K562 (cell line): ENCODE data around the gene KRT14. TPM values are rescaled to one million over a fixed set of nuclear protein-coding genes. Genes with fewer than 3 reads are reported as not detected.

Source experiments
- ATAC-seq: fragments of 200-7000 bp; cut with Tn5 transposase; 3 replicates; pipeline ENCODE4 v1.9.1; 2020; ENCODE audit warnings: moderate library complexity
- BruUV-seq: library from RNA; stranded (reverse); fragments of 400-500 nt; replicated peaks from 2 replicates; lab custom pipeline; 2021; lab: Mats Ljungman, UMichigan
- CTCF ChIA-PET: fragments of 300-600 bp; formaldehyde crosslinking; extraction: SDS; loops from one replicate; lab custom pipeline; 2021; ENCODE audit warnings: low intra/inter-chr PET ratio; lab: Yijun Ruan, JAX
- POLR2A ChIA-PET: fragments of 300-600, 350-650 bp; sonication (Branson Sonifier 250); formaldehyde crosslinking; extraction: SDS; loops from one replicate; lab custom pipeline; 2021; ENCODE audit warnings: antibody characterized with exemption, inconsistent platforms; lab: Yijun Ruan, JAX
- DNase-seq, 4 experiments: peaks; one replicate each; pipeline versions ENCODE4 v3.0.0 to v3.0.0-alpha.2; 2011 to 2018; ENCODE audit warnings: low spot score in 3 of 4, mixed read lengths in 3 of 4; ENCODE audit errors: extremely low read depth in 1 of 4
- FAIRE-seq: peaks from 2 replicates; lab custom pipeline; 2011; peaks lifted over from hg19 to GRCh38; lab: Jason Lieb, UNC
- H2AFZ ChIP-seq: 2 replicates; pipeline ENCODE4 v1.6.0; 2011; ENCODE audit warnings: low read depth, low read length, control low read depth, inconsistent platforms
- H3K27ac ChIP-seq: fragments of 200-600 bp; 3 replicates; pipeline ENCODE4 v1.8.0; 2011; ENCODE audit warnings: low read depth, mild to moderate bottlenecking, control low read depth, inconsistent platforms, low read length, moderate library complexity, mixed read lengths; ENCODE audit errors: extremely low read depth
- H3K27me3 ChIP-seq, 2 experiments: fragments of 300-600 bp in 1 of 2; 2 replicates in 1 of 2; 3 replicates in 1 of 2; pipeline versions ENCODE4 v1.6.0 to v1.8.0; 2011; ENCODE audit warnings: inconsistent platforms in 2 of 2, low read length in 2 of 2, mild to moderate bottlenecking in 1 of 2, mixed read lengths in 1 of 2, moderate library complexity in 1 of 2; ENCODE audit not compliant: control insufficient read depth in 2 of 2, insufficient read depth in 2 of 2
- H3K36me3 ChIP-seq: fragments of 300-600 bp; 3 replicates; pipeline ENCODE4 v1.8.0; 2011; ENCODE audit warnings: mild to moderate bottlenecking, low read length, inconsistent platforms; ENCODE audit not compliant: control insufficient read depth, insufficient read depth
- H3K4me1 ChIP-seq, 2 experiments: fragments of 200-600 bp in 1 of 2; replicated peaks in 1 of 2; 2 replicates in 1 of 2; 3 replicates in 1 of 2; pipeline versions ENCODE4 v1.5.1 to v1.8.0; 2011; ENCODE audit warnings: inconsistent platforms in 2 of 2, low read length in 2 of 2, mild to moderate bottlenecking in 1 of 2, mixed read lengths in 1 of 2, moderate library complexity in 1 of 2; ENCODE audit not compliant: control insufficient read depth in 2 of 2, insufficient read depth in 2 of 2
- H3K4me2 ChIP-seq: 2 replicates; pipeline ENCODE4 v1.6.1; 2011; ENCODE audit warnings: low read length, control low read depth, inconsistent platforms, mixed read lengths; ENCODE audit not compliant: insufficient read depth
- H3K4me3 ChIP-seq: fragments of 200-600 bp; sonication (generic), shearing (Covaris generic); 2 replicates; pipeline ENCODE4 v1.5.1; 2016; ENCODE audit warnings: control low read depth, inconsistent platforms
- H3K79me2 ChIP-seq: fragments of 200-600 bp; 3 replicates; pipeline ENCODE4 v1.8.0; 2011; ENCODE audit warnings: low read length, inconsistent platforms; ENCODE audit not compliant: control insufficient read depth, insufficient read depth
- H3K9ac ChIP-seq, 2 experiments: 2 replicates each; pipeline versions ENCODE4 v1.6.0 to v1.6.1; 2011; ENCODE audit warnings: low read depth in 2 of 2, low read length in 2 of 2, control low read depth in 1 of 2, inconsistent platforms in 1 of 2, mild to moderate bottlenecking in 1 of 2, mixed read lengths in 1 of 2; ENCODE audit not compliant: insufficient read depth in 1 of 2
- H3K9me1 ChIP-seq: one replicate; pipeline ENCODE4 v1.6.0; 2011; ENCODE audit warnings: inconsistent platforms, mild to moderate bottlenecking, low read length, moderate library complexity; ENCODE audit not compliant: control insufficient read depth, insufficient read depth
- H3K9me3 ChIP-seq: replicated peaks from 2 replicates; pipeline ENCODE4 v1.5.1; 2011; ENCODE audit warnings: low read depth, low read length, inconsistent platforms; ENCODE audit not compliant: control insufficient read depth, insufficient read depth
- H4K20me1 ChIP-seq: replicated peaks from 2 replicates; pipeline ENCODE4 v1.6.1; 2011; ENCODE audit warnings: low read length, inconsistent platforms, mixed read lengths; ENCODE audit not compliant: control insufficient read depth, insufficient read depth
- CHD2 ChIP-seq: IDR thresholded peaks from 2 replicates; pipeline ENCODE4 v1.6.1; 2011; ENCODE audit warnings: low read depth, low read length
- ERF ChIP-seq: fragments of 450-650 bp; formaldehyde crosslinking; IDR thresholded peaks from 2 replicates; pipeline ENCODE4 v1.4.0; 2020; ENCODE audit warnings: mild to moderate bottlenecking, mixed read lengths
- ESRRA ChIP-seq: fragments of 450-650 bp; IDR thresholded peaks from 2 replicates; pipeline ENCODE4 v1.6.1; 2014; ENCODE audit warnings: low read depth, mild to moderate bottlenecking, moderate library complexity, borderline replicate concordance
- HOMEZ ChIP-seq: fragments of 250-450 bp; sonication (Bioruptor Pico); IDR thresholded peaks from 2 replicates; pipeline ENCODE4 v1.4.0; 2020; ENCODE audit warnings: mild to moderate bottlenecking, moderate library complexity
- PTRF ChIP-seq: fragments of 450-650 bp; IDR thresholded peaks from 2 replicates; pipeline ENCODE4 v1.6.1; 2016; ENCODE audit warnings: mild to moderate bottlenecking, missing genetic modification characterization, missing compliant biosample characterization
- RBM34 ChIP-seq: fragments of 200-400 bp; formaldehyde crosslinking; IDR thresholded peaks from 2 replicates; pipeline ENCODE4 v1.6.1; 2018; ENCODE audit warnings: low read length, borderline replicate concordance; ENCODE audit not compliant: insufficient read depth
- SETDB1 ChIP-seq: IDR thresholded peaks from one replicate; pipeline ENCODE4 v1.6.1; 2012; ENCODE audit warnings: low read length, control low read depth, inconsistent platforms
- ZFX ChIP-seq: sonication (generic); formaldehyde crosslinking; IDR thresholded peaks from 2 replicates; pipeline ENCODE4 v1.8.0; 2022; ENCODE audit warnings: mild to moderate bottlenecking, missing genetic modification reagents, moderate library complexity
- ZNF592 ChIP-seq: fragments of 450-650 bp; IDR thresholded peaks from 2 replicates; pipeline ENCODE4 v1.6.1; 2017; ENCODE audit warnings: antibody characterized with exemption, mild to moderate bottlenecking
- WGBS: fragments of 100-300 bp; shearing (Covaris generic); methylation state at CpG from one replicate; pipeline ENCODE4 v1.1.6; 2016; ENCODE audit warnings: low coverage, mixed read lengths; ENCODE audit not compliant: insufficient coverage; ENCODE audit errors: missing lambda C conversion rate; 5-methylcytosine and 5-hydroxymethylcytosine counted together
- in situ Hi-C: fragments of 300-500 bp; cut with MboI; formaldehyde crosslinking; loops from 4 replicates; pipeline ENCODE4 v1.15.0; 2018; ENCODE audit warnings: inconsistent platforms, mixed read lengths
- intact Hi-C: fragments of 100-400 bp; cut with micrococcal nuclease; formaldehyde crosslinking; loops from 2 replicates; pipeline ENCODE4 v1.14.2; 2022
- polyA plus RNA-seq, 8 experiments: library from polyadenylated mRNA; depleted of rRNA in 4 of 8; stranded (reverse) in 5 of 8; unstranded in 3 of 8; fragments of >200 nt; fragmentation: Nextera tagmentation in 2 of 8; fragmentation: Illumina TruSeq in 1 of 8; extraction: Ambion mirVana in 2 of 8; extraction: Trizol in 1 of 8; gene quantifications; 2 replicates each; pipeline versions ENCODE4 v1.2.1 to v1.2.3, GENCODE V29; 2011 to 2014; ENCODE audit warnings: inconsistent platforms in 1 of 8, missing spikeins in 1 of 8
- total RNA-seq, 7 experiments: library from RNA; depleted of rRNA in 6 of 7; stranded (reverse); fragments of >200 nt in 6 of 7; fragmentation: Illumina TruSeq in 2 of 7; extraction: Trizol in 2 of 7; gene quantifications; 2 replicates each; pipeline versions ENCODE4 v1.2.1 to v1.2.3, GENCODE V29; 2011 to 2021; ENCODE audit warnings: low replicate concordance in 1 of 7

Gene KRT14
- total and polyA plus RNA-seq, 9 of the 15 experiments (the other 6 are each of a cell fraction or from before 2014, with no cell fraction given) = 0.22 TPM; not detected in 8

GRCh38 chr17:41588126-41588810, 1.6 kb upstream of the KRT14 start:
- in situ Hi-C loops (no loop called here), intact Hi-C loops (no loop called here)
- FAIRE-seq (no peak), ATAC-seq (no peak), DNase-seq (no peak)
- H3K27ac ChIP-seq = no peak overlapping the region
- no peaks in the 10 kb centered on the region for H4K20me1 ChIP-seq
- POLR2A ChIA-PET = no interaction called here
- BruUV-seq = no TSS peak
- H3K4me1 ChIP-seq = no peaks in the 10 kb centered on the region; a peak in 2 of 5 replicates
- H3K79me2 ChIP-seq = no peaks in the 10 kb centered on the region
- peaks cover 32 to 81% of the 10 kb centered on the region in 2 experiments for H3K27me3 ChIP-seq
- no peak overlapping the region for H3K4me2 ChIP-seq
- 7% methylated on average over 2 of the region's 8 CpGs for WGBS
- H3K36me3 ChIP-seq = no peaks in the 10 kb centered on the region
- no peak overlapping the region for H3K9ac ChIP-seq
- no peak overlapping the region for H2AFZ ChIP-seq
- CTCF ChIA-PET = no interaction called here
- H3K9me3 ChIP-seq = no peaks in the 10 kb centered on the region
- TF ChIP-seq ERF (CRISPR knock-in tag) (no peak), PTRF (tag) (no peak), ESRRA (no peak), ZNF592 (no peak), HOMEZ (CRISPR knock-in tag) (no peak), SETDB1 (no peak), ZFX (CRISPR knock-in tag) (no peak), CHD2 (no peak), RBM34 (no peak)
- H3K9me1 ChIP-seq = no peaks in the 10 kb centered on the region
- H3K4me3 ChIP-seq = no peak overlapping the region
